HG03175 (cell line): ENCODE results near the gene KCNJ6.

ENCODE experiments used
- ATAC-seq: cut with Tn5 transposase; IDR thresholded peaks from one replicate; pipeline ENCODE4 v1.9.1; 2021; ENCODE audit warnings: mild to moderate bottlenecking, moderate library complexity; ENCODE audit not compliant: unreplicated experiment

The KCNJ6 gene

DNA sequence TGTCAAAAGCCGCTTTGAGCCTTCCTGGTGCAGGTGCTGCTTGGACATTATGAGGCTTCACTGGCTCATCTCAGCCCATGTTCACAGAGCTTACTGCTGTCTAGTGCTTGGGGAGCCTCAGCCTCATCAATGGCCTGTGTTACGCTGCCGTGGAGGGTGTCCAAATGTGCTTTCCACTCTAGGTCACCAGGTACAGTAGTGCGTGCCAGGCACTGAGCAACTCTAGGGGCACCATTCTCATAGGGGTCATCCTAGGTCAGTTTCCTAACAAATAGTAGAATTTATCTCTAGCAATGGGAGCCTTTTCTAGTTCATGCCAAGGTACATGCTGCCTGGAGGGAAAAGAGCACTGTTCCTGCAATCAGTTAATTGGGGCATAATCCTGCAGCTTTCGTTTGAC is 355.9 kb downstream of the KCNJ6 start:
- ATAC-seq: no peak

DNA sequence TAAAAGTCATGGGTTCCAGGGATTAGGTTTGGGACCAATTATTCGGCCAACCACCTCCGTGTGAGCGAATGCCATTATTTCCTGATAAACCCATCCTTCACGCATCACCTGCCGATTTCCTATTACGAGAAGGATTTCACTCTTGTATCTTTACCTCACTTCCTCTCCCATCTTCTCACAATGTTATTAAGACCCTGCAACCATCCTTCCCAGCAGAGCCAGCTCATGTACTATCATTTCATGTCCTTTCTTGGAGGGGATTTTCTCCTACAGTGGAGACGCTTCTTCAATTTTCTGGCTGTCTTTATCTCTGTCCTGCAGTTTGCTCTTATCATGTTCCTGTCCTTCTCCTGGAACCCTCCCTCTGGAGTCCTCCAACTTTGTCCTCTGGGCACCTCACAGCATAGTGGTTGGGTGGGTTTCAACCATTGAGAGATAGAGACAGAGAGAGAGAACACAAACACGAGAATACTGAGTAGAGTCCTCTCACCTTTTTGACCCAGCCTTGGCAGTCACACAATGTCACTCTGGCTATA is 357.5 kb downstream of the KCNJ6 start:
- no peak for ATAC-seq
